ENCODE results near the gene NR5A2. TPM values are rescaled to one million over a fixed set of nuclear protein-coding genes. Genes with fewer than 3 reads are reported as not detected.

The NR5A2 gene
- total RNA-seq, 1 donor: not detected

DNA sequence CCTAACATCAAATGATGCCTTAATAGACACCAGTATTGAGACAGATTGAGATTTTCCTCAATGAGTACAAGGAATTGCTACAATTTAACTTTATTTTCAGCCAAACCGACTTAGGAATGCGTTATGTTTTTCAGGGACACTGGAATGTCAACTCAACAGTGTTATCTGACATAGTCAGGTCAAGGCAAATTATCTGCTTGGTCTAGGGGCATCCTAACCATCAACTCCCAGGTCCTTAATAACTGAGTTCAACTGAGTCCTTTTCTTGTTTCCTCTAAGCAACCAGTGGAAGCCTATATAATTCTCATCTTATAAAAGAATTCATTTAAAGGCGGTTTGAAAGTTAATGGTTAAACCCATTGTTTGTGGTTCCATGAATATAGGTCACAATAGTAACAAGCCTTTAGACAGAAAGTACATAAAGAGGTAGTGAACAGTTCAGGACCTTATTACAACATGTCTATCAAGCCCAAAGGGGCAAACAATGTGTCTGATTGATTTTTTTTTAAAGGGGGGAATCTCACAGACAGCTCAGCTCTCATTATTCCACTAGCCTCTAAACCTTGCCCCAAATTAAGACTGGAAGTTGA is 32.3 kb upstream of the NR5A2 start:
- TF ChIP-seq, protein P1, sequence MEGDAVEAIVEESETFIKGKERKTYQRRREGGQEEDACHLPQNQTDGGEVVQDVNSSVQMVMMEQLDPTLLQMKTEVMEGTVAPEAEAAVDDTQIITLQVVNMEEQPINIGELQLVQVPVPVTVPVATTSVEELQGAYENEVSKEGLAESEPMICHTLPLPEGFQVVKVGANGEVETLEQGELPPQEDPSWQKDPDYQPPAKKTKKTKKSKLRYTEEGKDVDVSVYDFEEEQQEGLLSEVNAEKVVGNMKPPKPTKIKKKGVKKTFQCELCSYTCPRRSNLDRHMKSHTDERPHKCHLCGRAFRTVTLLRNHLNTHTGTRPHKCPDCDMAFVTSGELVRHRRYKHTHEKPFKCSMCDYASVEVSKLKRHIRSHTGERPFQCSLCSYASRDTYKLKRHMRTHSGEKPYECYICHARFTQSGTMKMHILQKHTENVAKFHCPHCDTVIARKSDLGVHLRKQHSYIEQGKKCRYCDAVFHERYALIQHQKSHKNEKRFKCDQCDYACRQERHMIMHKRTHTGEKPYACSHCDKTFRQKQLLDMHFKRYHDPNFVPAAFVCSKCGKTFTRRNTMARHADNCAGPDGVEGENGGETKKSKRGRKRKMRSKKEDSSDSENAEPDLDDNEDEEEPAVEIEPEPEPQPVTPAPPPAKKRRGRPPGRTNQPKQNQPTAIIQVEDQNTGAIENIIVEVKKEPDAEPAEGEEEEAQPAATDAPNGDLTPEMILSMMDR (IDR thresholded peaks at IDR 0.05; ENCODE audit: insufficient read depth, low read depth, low read length): no peak
- DNase-seq (ENCODE audit: low read depth): no peak
- H3K4me3 ChIP-seq (ENCODE audit: low read depth, low read length): no peak overlapping the region

DNA sequence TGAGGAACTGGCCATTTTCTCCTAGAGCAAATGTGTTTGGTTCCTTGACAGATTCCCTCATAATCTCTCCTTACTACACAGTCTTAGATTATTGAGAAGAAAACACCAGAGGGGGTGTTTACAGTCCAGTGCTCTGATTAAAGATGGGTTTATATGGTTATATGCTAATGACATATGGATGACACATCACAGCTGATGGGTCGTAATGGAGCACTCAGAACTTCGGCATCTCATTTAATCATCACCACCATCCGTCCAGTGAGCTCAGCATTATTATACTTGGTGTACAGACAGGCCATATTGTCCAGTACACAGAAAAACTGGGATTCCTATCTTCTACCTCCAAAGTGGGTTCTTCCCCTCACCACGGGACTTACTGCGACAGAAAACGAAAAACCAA is 22.3 kb upstream of the NR5A2 start:
- DNase-seq (ENCODE audit: low read depth): no peak
- no peak overlapping the region for H3K4me3 ChIP-seq (ENCODE audit: low read depth, low read length)
- TF ChIP-seq, protein P1 (IDR thresholded peaks at IDR 0.05; ENCODE audit: insufficient read depth, low read depth, low read length): no peak

DNA sequence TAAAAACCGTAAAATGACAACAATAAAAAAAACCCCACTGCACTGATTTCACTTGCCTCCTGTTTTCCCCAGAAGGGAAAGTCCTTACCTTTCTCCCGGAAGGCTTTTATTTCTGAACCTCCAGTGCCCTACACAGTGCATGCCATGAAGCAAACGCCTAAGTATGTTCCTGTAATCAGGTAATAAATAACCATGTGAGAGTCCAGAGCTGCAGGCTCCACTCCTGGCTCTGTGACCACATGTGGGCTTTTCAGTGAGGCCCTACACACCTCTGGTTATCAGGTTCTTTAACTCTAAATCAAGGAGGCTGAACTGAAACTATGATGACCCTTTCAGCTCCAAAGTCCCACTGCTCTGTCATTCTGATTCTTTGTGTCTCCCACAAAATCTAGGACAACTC is 20.8 kb upstream of the NR5A2 start:
- DNase-seq (ENCODE audit: low read depth): no peak
- no peak overlapping the region for H3K4me3 ChIP-seq (ENCODE audit: low read depth, low read length)
- TF ChIP-seq, protein P1 (IDR thresholded peaks at IDR 0.05; ENCODE audit: insufficient read depth, low read depth, low read length): no peak

DNA sequence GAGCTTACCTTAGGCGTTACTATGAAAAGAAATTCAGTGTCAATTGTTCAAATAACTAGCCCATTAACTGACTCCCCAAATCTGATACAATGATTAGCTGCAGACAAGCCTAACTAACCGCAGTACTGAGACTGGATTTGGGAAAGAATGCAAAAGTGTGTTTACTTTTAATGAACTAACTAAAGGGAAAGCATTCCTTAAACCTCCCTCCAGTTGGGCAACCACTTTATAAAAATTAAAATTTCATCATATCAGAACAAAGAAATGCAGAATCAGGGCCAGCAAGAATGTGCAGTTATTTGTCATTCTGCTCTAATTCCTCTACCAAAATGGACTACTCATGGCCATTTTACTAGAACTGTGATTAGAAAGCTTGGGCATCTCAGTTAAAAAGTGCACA is 11.7 kb upstream of the NR5A2 start:
- no peak for DNase-seq (ENCODE audit: low read depth)
- TF ChIP-seq, protein P1 (IDR thresholded peaks at IDR 0.05; ENCODE audit: insufficient read depth, low read depth, low read length): no peak
- H3K4me3 ChIP-seq (ENCODE audit: low read depth, low read length): no peak overlapping the region

DNA sequence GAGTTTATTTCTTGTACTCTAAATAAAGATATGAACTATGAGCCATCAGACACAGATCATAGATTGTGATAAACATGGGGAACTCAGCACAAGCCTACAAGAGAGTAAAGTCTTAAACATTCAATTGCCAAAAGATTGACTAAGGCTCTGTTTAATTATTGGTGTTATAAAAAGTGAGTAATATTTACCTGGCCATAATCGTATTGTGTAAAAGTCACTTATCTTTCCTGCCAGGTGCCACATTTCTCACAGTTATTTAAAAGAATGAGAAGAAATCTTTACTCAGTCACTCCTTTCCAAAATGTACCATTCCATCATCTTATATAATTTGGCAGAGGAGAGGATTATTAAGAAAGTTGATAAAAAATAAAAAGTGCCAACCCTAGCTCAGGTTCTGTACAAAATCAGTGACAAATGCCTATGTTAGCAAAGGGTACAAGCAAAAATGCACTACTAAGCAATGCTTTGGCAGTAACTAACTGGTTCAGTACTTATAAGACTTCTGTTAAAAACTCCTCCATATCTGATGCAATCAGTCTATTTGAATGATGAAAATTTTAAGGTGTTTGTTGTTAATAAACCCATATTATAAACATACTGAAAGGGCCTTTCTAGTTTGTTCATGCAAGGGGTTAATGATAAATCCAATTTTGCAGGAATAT is 5.8 kb upstream of the NR5A2 start:
- DNase-seq (ENCODE audit: low read depth): no peak
- TF ChIP-seq, protein P1 (IDR thresholded peaks at IDR 0.05; ENCODE audit: insufficient read depth, low read depth, low read length): no peak
- no peak overlapping the region for H3K4me3 ChIP-seq (ENCODE audit: low read depth, low read length)

DNA sequence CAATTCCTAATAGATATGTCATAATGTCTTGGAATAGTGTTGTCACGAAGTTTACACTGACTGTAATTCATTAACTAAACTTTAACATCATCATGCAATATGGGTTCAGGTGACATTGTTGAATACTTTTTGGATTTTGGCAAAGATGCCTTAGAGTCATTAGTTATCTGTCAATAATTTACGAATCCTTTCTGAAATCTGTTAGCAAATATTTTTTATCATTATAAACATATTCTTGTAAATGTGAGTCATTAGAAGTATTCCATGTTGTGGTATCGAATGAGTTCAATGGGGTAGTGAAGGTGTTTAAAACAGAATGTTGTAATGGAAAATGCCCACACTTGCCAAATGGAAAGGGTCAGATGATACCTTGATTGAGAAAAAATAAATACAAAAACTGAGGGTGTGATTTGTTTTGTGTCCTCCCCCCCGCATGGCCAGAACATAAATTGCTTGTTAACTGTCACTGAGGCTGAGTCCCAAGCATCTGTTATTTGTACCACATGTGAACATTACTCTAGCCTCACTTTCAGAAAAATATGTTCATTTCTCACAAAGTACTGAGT is 5.2 kb upstream of the NR5A2 start:
- no peak overlapping the region for H3K4me3 ChIP-seq (ENCODE audit: low read depth, low read length)
- no peak for DNase-seq (ENCODE audit: low read depth)
- TF ChIP-seq, protein P1 (IDR thresholded peaks at IDR 0.05; ENCODE audit: insufficient read depth, low read depth, low read length): no peak

Measured in fibroblast of villous mesenchyme (primary cell).